NCI-H2029 treated with DMSO at 0.1 percent for 48 hours (cell line): ENCODE measurements around the gene SHTN1.

ENCODE experiments used
- DNase-seq: peaks from one replicate; lab custom pipeline; 2025; lab: John Stamatoyannopoulos, UW

SHTN1 gene

GRCh38 chr10:116868722-116869121 is 136.3 kb downstream of the SHTN1 start:
- no peak for DNase-seq

GRCh38 chr10:116868198-116868676 is 136.8 kb downstream of the SHTN1 start:
- no peak for DNase-seq

DNA sequence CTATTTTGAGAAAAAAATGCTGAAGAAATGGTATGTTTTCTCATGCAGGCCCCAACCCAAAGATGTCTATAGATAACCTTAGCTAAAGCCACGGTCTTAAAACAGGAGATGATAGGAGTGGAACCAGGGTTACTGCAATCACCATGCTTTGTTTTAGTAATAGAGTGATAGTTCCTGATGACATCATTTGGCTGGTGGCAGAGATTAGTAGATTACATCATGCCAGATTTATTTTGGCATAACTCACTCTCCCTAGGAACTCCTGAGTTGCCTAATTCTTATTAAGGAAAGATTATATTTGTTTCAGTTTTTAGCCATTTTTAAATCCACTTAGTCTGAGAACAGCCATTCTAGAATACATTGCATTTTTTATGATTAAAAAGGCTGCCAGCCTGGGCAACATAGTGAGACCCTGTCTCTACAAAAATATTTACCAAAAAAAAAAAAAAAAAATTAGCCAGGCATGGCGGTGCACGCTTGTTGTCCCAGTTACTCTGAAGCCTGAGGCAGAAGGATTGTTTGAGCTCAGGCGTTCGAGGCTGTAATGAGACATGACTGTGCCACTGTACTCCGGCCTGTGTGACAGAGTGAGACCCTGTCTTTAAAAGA is 137.9 kb downstream of the SHTN1 start:
- DNase-seq: no peak

DNA sequence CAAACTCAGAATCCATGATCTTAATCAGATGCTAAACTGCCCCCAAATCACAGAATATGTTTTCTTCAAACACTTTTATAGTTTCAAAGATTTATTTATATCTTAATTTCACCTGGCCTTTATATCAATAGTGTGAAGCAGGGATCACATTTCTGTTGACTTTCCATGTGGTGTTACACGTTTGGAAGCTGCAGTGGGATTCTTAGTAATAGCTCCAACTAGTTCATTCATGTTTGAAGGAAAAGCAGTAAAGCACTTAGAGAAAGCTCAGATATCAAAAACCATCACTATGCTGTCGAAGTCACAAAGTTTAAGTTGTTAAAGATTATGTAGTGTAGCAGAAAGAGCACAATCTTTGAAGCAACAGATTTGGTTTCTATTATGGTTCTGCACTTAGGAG is 138.9 kb downstream of the SHTN1 start:
- DNase-seq: no peak

DNA sequence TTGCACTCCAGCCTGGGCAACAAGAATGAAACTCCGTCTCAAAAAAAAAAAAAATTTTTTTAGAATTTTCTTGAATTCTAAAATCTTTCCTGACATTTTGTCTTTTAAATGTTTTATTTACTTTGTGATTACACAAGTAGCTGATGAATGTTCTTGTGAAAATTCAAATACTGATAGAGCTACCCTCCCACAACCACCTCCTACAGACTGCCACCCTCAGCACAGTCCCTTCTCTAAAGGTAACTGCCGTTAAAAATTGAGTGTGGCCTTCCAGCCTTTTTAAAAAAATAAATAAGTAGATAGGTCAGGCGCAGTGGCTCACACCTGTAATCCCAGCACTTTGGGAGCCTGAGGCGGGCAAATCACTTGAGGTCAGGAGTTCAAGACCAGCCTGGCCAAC is 140.6 kb downstream of the SHTN1 start:
- DNase-seq: no peak

- DNase-seq: no peak
Observed at GRCh38 chr10:116861796-116862195, 143.2 kb downstream of the SHTN1 start.

- DNase-seq: no peak
Observed at GRCh38 chr10:116857156-116857555, 147.8 kb downstream of the SHTN1 start.

GRCh38 chr10:116853701-116854100 is 151.3 kb downstream of the SHTN1 start:
- DNase-seq: no peak

DNA sequence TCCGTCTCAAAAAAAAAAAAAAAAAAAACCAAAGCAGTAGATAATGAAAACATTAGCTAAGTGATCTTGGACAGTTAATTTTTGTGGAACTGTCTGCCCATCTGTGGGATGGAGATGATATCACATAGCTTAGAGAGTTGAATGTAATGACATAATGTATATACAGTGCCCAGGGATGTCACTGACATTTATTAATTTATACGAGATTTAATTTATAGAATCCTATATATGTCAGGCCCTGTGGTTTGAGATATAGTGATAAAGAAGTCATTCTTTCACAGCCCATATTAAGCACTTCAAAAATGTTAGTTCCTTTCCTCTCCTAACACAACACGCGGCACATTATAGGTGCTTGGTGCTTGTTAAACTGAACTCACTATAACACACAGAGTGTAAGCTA is 151.7 kb downstream of the SHTN1 start:
- no peak for DNase-seq

DNA sequence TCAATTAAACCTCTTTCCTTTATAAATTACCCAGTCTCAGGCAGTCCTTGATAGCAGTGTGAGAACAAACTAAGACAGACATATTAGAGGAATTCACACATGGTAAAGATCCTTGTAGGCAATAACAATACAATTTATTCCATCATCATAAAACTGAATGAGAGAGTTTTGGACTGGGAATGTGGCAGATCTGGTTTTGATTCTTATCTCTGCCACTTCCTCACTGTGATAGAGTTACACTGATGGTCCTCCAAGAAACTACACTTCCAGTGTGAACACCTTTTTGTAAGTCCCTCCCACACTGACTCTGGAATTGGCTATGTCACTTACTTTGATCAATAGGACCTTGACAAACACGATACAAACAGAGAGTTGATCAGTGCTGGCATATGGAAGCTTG is 152.7 kb downstream of the SHTN1 start:
- DNase-seq: no peak

GRCh38 chr10:116850058-116850611 is 154.9 kb downstream of the SHTN1 start:
- no peak for DNase-seq

DNA sequence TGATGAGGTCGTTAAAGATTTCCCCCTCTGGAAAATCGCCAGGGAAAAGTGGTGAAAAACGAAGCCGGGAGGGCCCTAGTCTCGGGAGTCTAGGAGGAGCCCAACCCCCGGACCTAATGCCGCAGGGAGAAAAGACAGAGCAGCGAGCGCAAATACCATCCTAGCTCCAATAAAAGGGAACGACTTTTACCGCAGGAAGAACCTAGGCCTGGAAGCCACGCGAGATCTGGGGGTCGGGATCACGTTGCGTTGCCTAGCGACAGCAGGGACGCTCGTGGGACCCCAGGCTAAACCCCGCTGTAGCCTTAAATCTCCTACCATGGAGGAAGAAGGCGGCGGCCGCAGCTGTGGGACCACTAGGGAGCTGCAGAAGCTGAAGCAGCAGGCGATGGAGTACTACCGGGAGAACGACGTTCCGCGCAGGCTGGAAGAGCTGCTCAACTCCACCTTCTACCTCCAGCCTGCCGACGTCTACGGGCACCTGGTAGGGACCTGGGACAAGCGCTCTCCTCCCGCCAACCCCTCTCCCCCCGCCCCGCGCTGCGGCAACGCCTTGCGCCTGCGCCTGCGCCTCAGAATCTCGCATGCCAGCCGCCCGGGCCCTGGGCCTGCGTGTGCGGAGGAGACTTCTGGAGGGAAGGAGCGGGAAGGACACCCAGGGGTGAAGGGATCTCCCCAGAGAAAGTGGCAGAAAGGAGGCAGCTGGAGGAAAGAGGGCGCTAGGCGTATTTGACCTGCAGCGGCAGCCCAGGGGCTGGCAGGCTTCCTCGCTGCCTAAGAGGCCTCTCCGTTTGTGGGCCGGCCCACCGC is 155.5 kb downstream of the SHTN1 start, which contains the start of gene ENO4:
Gene ENO4 (plus strand): TSS at position 252 of the 810 bp plus-strand sequence. CDS start 68 bp downstream, at position 320.
- peak; percentile 15 for DNase-seq

DNA sequence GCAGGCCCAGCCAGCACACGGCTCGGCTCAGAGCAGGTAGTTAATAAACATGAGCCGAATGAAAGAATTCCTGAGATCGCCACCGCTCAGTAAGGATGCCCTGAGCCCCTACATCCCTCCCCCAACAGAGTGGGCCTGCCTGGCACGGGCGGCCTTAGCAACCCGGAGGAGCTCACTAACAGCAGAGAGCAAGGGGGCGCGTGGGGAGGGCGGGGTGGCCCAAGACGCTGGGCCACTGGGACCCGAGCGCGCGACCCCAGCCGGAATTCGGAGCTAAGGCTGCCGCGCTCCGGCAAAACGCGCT is 156.1 kb downstream of the SHTN1 start:
- DNase-seq: no peak

- DNase-seq: no peak
Observed at GRCh38 chr10:116848032-116848943, 156.7 kb downstream of the SHTN1 start.

- DNase-seq: no peak
Observed at GRCh38 chr10:116845823-116846222, 159.2 kb downstream of the SHTN1 start.

- DNase-seq: no peak
Observed at GRCh38 chr10:116840389-116841075, 164.5 kb downstream of the SHTN1 start.

DNA sequence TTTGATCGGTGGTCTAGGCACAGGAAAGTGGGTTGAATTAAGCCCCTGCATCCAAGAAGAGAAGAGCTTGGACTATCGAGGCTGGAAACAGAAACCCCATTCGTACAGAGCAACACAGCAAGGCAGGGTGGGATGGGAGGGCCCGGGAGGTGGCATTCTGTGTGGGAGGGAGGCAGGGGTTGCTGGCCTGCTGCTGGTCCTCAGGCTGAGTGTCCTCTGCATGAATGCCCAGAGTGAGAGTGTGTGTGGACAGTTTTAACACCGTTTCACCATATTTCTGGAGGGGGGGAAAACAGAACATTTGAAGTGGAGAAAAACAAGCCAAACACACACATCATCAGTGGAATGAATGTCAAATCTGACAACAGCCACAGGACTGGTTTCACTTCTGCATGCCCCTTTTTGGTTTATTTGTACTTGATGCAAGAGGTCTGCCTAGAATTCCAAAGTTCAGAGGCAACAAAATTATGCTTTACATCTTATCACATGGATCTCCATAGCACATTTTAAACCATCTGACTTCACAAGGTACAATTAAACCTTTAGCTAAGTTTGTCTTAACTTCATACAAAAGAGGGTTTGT is 166.8 kb downstream of the SHTN1 start:
- DNase-seq: no peak

DNA sequence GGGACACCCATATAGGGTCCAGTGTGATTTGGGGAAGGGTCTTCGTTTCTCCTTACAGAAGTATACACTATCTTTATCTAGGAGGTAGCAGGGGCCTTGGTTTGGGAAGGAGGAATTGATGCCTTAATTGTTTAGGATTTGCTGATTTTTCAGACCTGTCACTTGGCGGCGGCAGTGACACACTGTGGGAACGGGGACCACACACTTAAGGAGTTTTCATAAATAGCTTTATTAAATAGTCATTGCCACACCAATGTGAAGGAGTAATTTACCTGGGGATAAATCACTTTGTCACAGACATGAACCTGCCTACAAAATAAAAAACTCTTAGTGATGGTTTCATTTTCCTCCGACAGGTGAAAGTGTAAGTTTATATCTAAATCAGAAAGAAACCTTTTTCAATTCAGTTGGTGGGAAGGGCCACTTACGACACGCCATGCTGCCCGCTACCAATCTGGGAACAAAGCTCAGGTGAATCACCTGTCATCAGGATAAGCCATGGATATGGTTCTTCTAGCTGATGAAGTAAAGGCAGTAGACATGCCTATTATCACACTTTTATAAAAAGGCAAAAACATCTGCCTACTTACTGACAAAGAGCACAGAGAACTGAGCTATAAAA is 168.0 kb downstream of the SHTN1 start:
- DNase-seq: no peak

DNA sequence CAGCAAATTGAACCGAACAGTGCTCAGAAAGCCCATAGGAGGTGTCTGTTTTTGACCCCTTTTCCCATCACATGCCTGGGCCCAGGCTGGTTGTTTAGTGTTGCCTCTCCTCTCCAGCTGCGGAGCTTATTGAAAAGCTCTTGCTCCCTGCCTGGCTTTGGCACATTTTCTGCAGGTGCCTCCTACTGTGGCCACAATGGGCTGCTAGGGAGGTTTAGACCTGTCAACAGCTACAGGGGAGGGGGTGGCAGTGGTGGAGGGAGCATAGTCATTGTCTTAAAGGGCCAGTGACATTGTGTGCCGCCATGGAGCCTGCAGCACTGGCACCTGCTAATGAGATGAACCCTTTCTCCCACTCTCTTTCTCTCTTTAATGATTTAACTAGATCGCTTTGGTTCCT is 168.9 kb downstream of the SHTN1 start:
- DNase-seq: no peak

DNA sequence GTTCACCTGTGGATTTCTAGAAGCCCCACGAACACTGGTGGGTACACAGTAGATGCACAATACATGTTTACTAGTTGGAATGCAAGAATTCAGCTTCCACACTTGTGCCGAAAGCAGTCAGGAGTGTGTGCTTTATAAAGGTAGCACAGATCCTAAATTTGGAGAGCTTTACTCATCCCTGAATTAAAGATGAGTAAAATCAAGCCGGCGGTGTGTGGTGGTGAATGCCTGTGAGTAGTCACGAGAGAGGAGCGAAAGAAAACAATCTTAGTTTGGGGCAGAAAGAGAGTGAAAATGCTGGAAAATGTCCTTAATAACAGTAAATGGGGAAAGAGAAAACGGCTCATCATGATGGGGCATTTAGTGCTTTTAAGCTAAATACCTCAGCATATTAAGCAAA is 169.3 kb downstream of the SHTN1 start:
- DNase-seq: no peak
